ENCODE results near the gene TACC2. TPM values are rescaled to one million over a fixed set of nuclear protein-coding genes. Genes with fewer than 3 reads are reported as not detected.

TACC2 gene
- total RNA-seq, 5 donors from 2014 or later (not counting 1 experiment from before 2014, with no cell fraction given), result 0.46 to 0.70 (median 0.60) TPM; not detected in 2

DNA sequence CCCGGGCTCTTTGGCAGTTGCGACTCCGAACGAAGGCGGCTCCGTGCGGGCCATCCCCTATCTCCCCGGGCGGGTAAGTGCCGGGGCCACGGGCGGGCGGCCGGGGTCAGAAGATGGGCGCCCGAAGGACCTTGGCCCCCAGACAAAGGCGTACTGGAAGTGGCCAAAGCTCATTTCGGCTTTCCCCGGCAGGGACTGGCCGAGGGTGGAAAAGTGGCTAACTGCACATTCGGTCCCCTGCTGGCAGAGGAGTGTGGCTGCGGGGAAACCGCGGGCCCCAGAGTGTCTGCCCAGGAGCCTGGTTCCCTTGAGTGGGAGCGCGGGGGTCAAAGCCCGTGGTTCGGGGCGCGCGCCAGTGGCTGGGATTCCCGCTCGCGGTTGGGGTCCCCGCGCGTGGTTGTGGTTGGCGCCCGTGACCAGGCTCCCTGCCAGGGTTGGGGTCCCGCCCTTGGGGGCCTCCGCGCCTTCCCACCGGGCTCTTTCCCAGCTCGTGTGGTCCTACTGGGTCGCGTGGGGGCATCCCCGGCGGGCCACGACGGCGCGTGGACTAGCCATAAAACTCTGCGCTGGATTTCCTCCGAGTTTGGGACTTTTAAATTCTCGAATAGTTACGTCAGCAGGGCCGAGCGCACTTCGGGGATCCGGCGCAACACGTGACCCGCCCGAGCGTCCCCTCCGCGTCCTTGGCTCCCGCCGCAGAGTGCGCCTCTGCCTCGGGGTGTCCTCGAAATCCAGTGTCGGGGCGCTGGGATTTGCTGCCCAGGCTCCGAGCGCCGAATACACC is 124.4 kb downstream of the TACC2 start:
- 4% methylated on average over 76 of the region's 77 CpGs for WGBS (ENCODE audit: insufficient coverage)
- ChIA-PET CTCF (no interaction called here), POLR2A (no interaction called here)
- Mint-ChIP-seq H3K4me1 (peaks cover 0 to 5% (median 3%) of the 10 kb centered on the region in 3 donors), H3K9me3 (no peaks in the 10 kb centered on the region), H3K27me3 (peaks cover 38 to 54% of the 10 kb centered on the region in 2 donors), H3K27ac (no peak overlapping the region), H3K36me3 (no peaks in the 10 kb centered on the region), H3K4me3 (peak overlapping the region in 1 of 3 donors; percentile 42)
- Histone ChIP-seq H3K4me3 (ENCODE audit: control insufficient read depth in 1 of 2, extremely low read depth in 1 of 2, low read length in 1 of 2) (no peak overlapping the region), H3K4me1 (ENCODE audit: control insufficient read depth in 1 of 2, extremely low read depth in 1 of 2, insufficient read depth in 2 of 2, low read length in 2 of 2) (no peaks in the 10 kb centered on the region), H3K9me3 (no peaks in the 10 kb centered on the region), H3K27me3 (replicated peaks in 1 of 2; ENCODE audit: control insufficient read depth in 2 of 2, extremely low read depth in 1 of 2, insufficient read depth in 2 of 2, low read length in 1 of 2) (peaks cover 5 to 38% of the 10 kb centered on the region in 2 experiments), H3K36me3 (ENCODE audit: control insufficient read depth in 2 of 2, extremely low read depth in 1 of 2, insufficient read depth in 1 of 2, low read length in 1 of 2) (no peaks in the 10 kb centered on the region), H3K27ac (ENCODE audit: low read length) (no peak overlapping the region)
- no peak for ATAC-seq (replicated peaks in 1 of 4)
- DNase-seq, result no peak

DNA sequence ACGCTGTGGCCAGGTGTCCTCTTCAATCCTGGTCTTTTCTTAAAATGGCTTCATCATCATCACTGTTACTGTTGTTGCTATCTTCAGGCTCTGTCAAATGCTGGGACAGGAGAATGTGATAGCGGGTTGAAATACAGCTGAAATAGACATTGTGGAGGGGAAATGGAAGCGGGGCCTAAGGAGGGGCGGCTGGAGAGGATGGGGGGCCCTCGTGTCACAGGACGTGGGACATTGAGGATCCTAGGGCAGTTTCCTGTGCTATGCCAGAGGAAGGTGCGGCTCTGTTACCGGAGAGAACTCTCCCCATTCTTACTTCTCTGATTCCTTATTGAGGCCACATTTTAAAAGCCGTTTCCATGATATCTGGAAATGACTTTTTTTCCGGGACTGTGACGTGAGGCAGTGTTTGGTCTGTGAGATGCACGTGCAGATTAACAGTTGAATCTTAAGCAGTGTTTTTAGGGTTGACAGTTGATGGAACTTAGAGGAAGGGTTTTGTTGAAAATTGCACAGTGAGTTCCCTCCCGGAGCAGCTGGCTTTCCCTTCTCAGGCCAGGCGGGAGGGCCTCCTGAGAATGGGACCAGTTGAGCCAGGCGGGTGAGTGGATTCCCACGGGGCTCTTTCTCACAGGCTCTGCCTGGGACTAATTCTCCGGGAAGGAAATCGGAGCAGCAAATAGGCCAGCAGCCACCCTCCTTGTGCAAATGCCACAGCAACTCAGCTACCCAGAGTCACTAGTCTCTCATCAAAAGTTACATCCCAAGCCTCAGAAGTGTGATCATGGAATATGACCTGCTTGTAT is 125.2 kb downstream of the TACC2 start:
- peaks cover 38 to 51% of the 10 kb centered on the region in 2 donors for H3K27me3 Mint-ChIP-seq
- DNase-seq (no peak), ATAC-seq (replicated peaks in 1 of 4) (no peak)
- peaks cover 0 to 5% (median 3%) of the 10 kb centered on the region in 3 donors for H3K4me1 Mint-ChIP-seq
- ChIA-PET CTCF (no interaction called here), POLR2A (no interaction called here)
- Histone ChIP-seq H3K4me1 (ENCODE audit: control insufficient read depth in 1 of 2, extremely low read depth in 1 of 2, insufficient read depth in 2 of 2, low read length in 2 of 2) (no peaks in the 10 kb centered on the region), H3K27me3 (replicated peaks in 1 of 2; ENCODE audit: control insufficient read depth in 2 of 2, extremely low read depth in 1 of 2, insufficient read depth in 2 of 2, low read length in 1 of 2) (peaks cover 5 to 38% of the 10 kb centered on the region in 2 experiments), H3K36me3 (ENCODE audit: control insufficient read depth in 2 of 2, extremely low read depth in 1 of 2, insufficient read depth in 1 of 2, low read length in 1 of 2) (no peaks in the 10 kb centered on the region), H3K27ac (ENCODE audit: low read length) (no peak overlapping the region), H3K4me3 (ENCODE audit: control insufficient read depth in 1 of 2, extremely low read depth in 1 of 2, low read length in 1 of 2) (no peak overlapping the region), H3K9me3 (no peaks in the 10 kb centered on the region)
- H3K36me3 Mint-ChIP-seq, result no peaks in the 10 kb centered on the region
- no peaks in the 10 kb centered on the region for H3K9me3 Mint-ChIP-seq
- WGBS (ENCODE audit: insufficient coverage), result 57% methylated on average over 13 of the region's 18 CpGs
- no peak overlapping the region for H3K27ac Mint-ChIP-seq
- H3K4me3 Mint-ChIP-seq, result peak overlapping the region in 1 of 3 donors; percentile 42

DNA sequence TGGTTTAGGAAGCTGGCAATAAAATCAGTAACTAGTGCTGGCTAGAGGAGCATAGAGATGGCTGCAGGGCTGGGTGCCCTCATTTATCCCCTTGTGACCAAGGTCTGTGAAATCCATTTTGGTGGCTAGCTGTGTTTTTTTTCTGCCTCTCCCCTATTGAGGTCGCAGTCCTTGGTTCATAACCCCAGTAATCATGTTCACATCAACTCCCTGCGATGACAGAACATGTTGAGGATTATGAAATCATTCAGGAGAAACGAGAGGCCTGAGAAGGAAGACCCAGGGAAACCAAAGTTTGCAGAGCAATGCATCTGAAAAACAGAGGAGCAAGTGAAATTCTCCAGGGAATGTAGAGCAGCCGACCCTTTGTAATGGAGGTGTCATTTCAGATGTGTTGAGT is 126.9 kb downstream of the TACC2 start:
- no peak overlapping the region for H3K4me3 Mint-ChIP-seq
- no peak for ATAC-seq (replicated peaks in 1 of 4)
- CTCF ChIA-PET, result interaction anchor here in 1 of 2 donors (0.5 kb wide), 1 partner anchor 26 kb away, joined by 4 read pairs; no protein-coding TSS in a partner anchor
- H3K27ac ChIP-seq (ENCODE audit: low read length), result no peak overlapping the region
- peaks cover 36 to 42% of the 10 kb centered on the region in 2 donors for H3K27me3 Mint-ChIP-seq
- H3K4me1 Mint-ChIP-seq, result peaks cover 0 to 5% (median 3%) of the 10 kb centered on the region in 3 donors
- H3K4me1 ChIP-seq (ENCODE audit: control insufficient read depth in 1 of 2, extremely low read depth in 1 of 2, insufficient read depth in 2 of 2, low read length in 2 of 2), result no peaks in the 10 kb centered on the region
- H3K27me3 ChIP-seq (replicated peaks in 1 of 2; ENCODE audit: control insufficient read depth in 2 of 2, extremely low read depth in 1 of 2, insufficient read depth in 2 of 2, low read length in 1 of 2), result peaks cover 5 to 38% of the 10 kb centered on the region in 2 experiments
- H3K4me3 ChIP-seq (ENCODE audit: control insufficient read depth in 1 of 2, extremely low read depth in 1 of 2, low read length in 1 of 2), result no peak overlapping the region
- H3K27ac Mint-ChIP-seq, result no peak overlapping the region
- H3K9me3 ChIP-seq, result no peaks in the 10 kb centered on the region
- POLR2A ChIA-PET, result no interaction called here
- no peaks in the 10 kb centered on the region for H3K36me3 Mint-ChIP-seq
- WGBS (ENCODE audit: insufficient coverage), result 71% methylated on average over 1 of the region's 4 CpGs
- DNase-seq, result no peak
- H3K9me3 Mint-ChIP-seq, result no peaks in the 10 kb centered on the region
- H3K36me3 ChIP-seq (ENCODE audit: control insufficient read depth in 2 of 2, extremely low read depth in 1 of 2, insufficient read depth in 1 of 2, low read length in 1 of 2), result no peaks in the 10 kb centered on the region

DNA sequence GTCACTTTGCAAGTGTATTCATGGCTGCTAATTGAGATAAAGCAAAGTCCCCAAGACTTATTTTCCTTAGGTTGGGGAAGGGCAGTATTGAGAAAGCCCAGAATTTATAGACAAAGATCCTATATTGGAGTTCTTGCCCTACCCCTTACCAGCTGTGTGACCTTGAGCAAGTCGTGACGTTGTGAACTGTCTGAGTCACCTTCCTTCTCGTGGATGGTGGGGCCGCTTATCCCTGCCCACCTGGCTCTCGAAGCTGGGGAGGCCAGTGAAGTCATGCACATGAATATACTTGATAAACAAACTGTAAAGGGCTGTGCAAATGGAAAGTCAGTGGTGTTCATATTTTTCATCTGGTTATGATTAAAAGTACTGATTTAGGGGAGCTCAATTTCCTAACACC is 127.4 kb downstream of the TACC2 start:
- Mint-ChIP-seq H3K27me3 (peaks cover 32 to 39% of the 10 kb centered on the region in 2 donors), H3K27ac (no peak overlapping the region), H3K4me3 (no peak overlapping the region), H3K4me1 (peaks cover 0 to 5% (median 3%) of the 10 kb centered on the region in 3 donors), H3K9me3 (no peaks in the 10 kb centered on the region), H3K36me3 (no peaks in the 10 kb centered on the region)
- ATAC-seq (replicated peaks in 1 of 4) (no peak), DNase-seq (no peak)
- ChIA-PET CTCF (interaction anchor here in 1 of 2 donors (0.7 kb wide), 1 partner anchor 387 kb away, joined by 3 read pairs; no protein-coding TSS in a partner anchor), POLR2A (no interaction called here)
- H3K4me1 ChIP-seq (ENCODE audit: control insufficient read depth in 1 of 2, extremely low read depth in 1 of 2, insufficient read depth in 2 of 2, low read length in 2 of 2), result no peaks in the 10 kb centered on the region
- no peaks in the 10 kb centered on the region for H3K9me3 ChIP-seq
- 54% methylated on average over 3 of the region's 5 CpGs for WGBS (ENCODE audit: insufficient coverage)
- H3K4me3 ChIP-seq (ENCODE audit: control insufficient read depth in 1 of 2, extremely low read depth in 1 of 2, low read length in 1 of 2), result no peak overlapping the region
- H3K36me3 ChIP-seq (ENCODE audit: control insufficient read depth in 2 of 2, extremely low read depth in 1 of 2, insufficient read depth in 1 of 2, low read length in 1 of 2), result no peaks in the 10 kb centered on the region
- H3K27ac ChIP-seq (ENCODE audit: low read length), result no peak overlapping the region
- peaks cover 5 to 38% of the 10 kb centered on the region in 2 experiments for H3K27me3 ChIP-seq (replicated peaks in 1 of 2; ENCODE audit: control insufficient read depth in 2 of 2, extremely low read depth in 1 of 2, insufficient read depth in 2 of 2, low read length in 1 of 2)

DNA sequence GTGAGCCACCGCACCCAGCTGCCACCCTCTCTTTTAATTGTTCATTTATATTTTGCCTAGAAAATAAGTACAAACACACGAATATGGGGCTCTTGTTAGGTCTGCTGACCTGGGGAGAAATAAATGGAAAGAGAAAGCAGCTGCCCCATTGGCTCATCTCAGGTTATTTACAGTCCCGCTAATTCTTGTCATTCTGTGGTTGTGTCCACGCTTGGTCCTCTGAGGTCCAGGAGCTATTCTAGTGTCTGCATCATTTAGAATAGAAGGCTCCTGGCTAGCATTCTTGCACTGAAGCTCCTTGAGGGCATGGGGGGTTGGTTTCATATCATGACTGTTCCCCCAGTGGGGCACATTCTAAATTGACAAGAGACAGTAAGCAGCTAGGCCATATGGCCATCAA is 128.5 kb downstream of the TACC2 start:
- Histone ChIP-seq H3K4me1 (ENCODE audit: control insufficient read depth in 1 of 2, extremely low read depth in 1 of 2, insufficient read depth in 2 of 2, low read length in 2 of 2) (no peaks in the 10 kb centered on the region), H3K9me3 (no peaks in the 10 kb centered on the region), H3K27ac (ENCODE audit: low read length) (no peak overlapping the region), H3K27me3 (replicated peaks in 1 of 2; ENCODE audit: control insufficient read depth in 2 of 2, extremely low read depth in 1 of 2, insufficient read depth in 2 of 2, low read length in 1 of 2) (peaks cover 5 to 38% of the 10 kb centered on the region in 2 experiments), H3K4me3 (ENCODE audit: control insufficient read depth in 1 of 2, extremely low read depth in 1 of 2, low read length in 1 of 2) (no peak overlapping the region), H3K36me3 (ENCODE audit: control insufficient read depth in 2 of 2, extremely low read depth in 1 of 2, insufficient read depth in 1 of 2, low read length in 1 of 2) (no peaks in the 10 kb centered on the region)
- DNase-seq (no peak), ATAC-seq (replicated peaks in 1 of 4) (no peak)
- Mint-ChIP-seq H3K9me3 (no peaks in the 10 kb centered on the region), H3K27me3 (peaks cover 24 to 28% of the 10 kb centered on the region in 2 donors), H3K27ac (no peak overlapping the region), H3K4me1 (peaks cover 0 to 5% (median 3%) of the 10 kb centered on the region in 3 donors), H3K4me3 (no peak overlapping the region), H3K36me3 (no peaks in the 10 kb centered on the region)
- WGBS (ENCODE audit: insufficient coverage), result 83% methylated on average over 1 of the region's 4 CpGs
- ChIA-PET POLR2A (no interaction called here), CTCF (no interaction called here)

DNA sequence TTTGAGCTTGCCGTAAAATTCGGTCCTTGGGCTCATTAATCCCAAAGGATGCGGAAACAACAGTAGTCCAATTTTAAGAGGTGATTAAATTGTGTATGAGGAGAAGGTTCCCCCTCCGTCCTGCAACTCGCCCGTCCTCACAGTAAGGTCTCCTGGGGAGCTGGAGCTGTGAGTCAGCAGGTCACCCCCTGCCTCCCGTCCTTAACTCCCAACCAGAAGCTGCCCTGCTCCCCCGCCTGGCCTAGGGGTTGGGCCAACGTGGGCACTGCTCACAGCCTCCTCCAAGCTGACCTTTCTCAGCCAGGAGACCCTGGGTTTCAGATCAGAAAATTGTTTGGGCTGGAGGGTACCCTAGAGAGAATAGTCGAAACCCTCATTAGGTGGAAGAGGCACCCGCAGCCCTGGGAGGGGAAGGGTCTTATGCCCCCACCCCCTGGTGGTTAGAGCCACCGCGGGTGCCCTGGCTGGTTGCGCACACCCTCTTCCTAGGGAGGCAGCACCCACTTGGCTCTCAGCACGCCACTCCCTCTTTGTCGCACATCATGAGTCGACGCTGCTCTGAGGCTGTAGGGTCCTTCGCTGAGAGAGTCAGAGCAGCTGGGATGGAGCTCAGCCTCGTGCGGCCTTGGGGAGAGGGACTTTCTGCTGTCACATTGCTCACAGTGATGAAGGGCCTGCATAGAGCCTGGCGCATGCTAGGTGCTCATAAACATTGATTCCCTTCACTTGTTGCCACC is 131.2 kb downstream of the TACC2 start:
- no peaks in the 10 kb centered on the region for H3K9me3 ChIP-seq
- ChIA-PET POLR2A (no interaction called here), CTCF (no interaction called here)
- no peak overlapping the region for H3K27ac ChIP-seq (ENCODE audit: low read length)
- Mint-ChIP-seq H3K36me3 (no peaks in the 10 kb centered on the region), H3K27me3 (peaks cover 8 to 13% of the 10 kb centered on the region in 2 donors), H3K4me1 (no peaks in the 10 kb centered on the region), H3K9me3 (no peaks in the 10 kb centered on the region), H3K4me3 (no peak overlapping the region), H3K27ac (no peak overlapping the region)
- H3K4me3 ChIP-seq (ENCODE audit: control insufficient read depth in 1 of 2, extremely low read depth in 1 of 2, low read length in 1 of 2), result no peak overlapping the region
- WGBS (ENCODE audit: insufficient coverage), result 54% methylated on average over 5 of the region's 22 CpGs
- DNase-seq (no peak), ATAC-seq (replicated peaks in 1 of 4) (no peak)
- no peaks in the 10 kb centered on the region for H3K36me3 ChIP-seq (ENCODE audit: control insufficient read depth in 2 of 2, extremely low read depth in 1 of 2, insufficient read depth in 1 of 2, low read length in 1 of 2)
- peaks cover 3 to 17% of the 10 kb centered on the region in 2 experiments for H3K27me3 ChIP-seq (replicated peaks in 1 of 2; ENCODE audit: control insufficient read depth in 2 of 2, extremely low read depth in 1 of 2, insufficient read depth in 2 of 2, low read length in 1 of 2)
- no peaks in the 10 kb centered on the region for H3K4me1 ChIP-seq (ENCODE audit: control insufficient read depth in 1 of 2, extremely low read depth in 1 of 2, insufficient read depth in 2 of 2, low read length in 2 of 2)
